Neural progenitor cell (in vitro differentiated cells): ENCODE results near the gene EPN2.

Source experiments
- EZH2phosphoT487 ChIP-seq: fragments of 200-600 bp; sonication (generic); IDR thresholded peaks from 2 replicates; pipeline ENCODE4 v1.6.1; 2017; ENCODE audit warnings: antibody characterized with exemption
- TF ChIP-seq, protein P1 (sequence below): fragments of 200-600 bp; sonication (generic); IDR thresholded peaks from 2 replicates; pipeline ENCODE4 v1.5.1; 2017; ENCODE audit warnings: antibody characterized with exemption, mild to moderate bottlenecking

DNA sequence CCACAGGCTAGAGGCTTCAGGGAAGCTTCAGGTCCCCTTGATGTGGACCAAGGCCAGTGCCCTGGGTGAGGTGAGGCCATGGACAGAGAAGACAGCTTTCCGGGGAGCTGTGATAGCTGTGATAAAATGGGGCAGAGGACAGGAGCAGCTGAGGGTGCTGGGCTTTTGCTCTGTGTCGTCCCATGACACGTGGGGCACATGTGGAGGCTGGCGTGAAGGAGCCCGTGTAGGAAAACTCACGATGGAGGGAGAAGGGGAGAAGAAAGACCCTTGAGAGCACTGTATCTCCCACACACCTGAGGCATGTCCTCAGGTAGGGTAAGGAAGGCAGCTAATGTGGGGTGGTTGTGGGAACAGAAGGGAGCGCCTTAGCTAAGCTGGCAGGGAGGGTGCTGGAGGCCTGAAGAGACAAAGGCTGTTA, 104.1 kb downstream of the EPN2 start:
- TF ChIP-seq, protein P1, sequence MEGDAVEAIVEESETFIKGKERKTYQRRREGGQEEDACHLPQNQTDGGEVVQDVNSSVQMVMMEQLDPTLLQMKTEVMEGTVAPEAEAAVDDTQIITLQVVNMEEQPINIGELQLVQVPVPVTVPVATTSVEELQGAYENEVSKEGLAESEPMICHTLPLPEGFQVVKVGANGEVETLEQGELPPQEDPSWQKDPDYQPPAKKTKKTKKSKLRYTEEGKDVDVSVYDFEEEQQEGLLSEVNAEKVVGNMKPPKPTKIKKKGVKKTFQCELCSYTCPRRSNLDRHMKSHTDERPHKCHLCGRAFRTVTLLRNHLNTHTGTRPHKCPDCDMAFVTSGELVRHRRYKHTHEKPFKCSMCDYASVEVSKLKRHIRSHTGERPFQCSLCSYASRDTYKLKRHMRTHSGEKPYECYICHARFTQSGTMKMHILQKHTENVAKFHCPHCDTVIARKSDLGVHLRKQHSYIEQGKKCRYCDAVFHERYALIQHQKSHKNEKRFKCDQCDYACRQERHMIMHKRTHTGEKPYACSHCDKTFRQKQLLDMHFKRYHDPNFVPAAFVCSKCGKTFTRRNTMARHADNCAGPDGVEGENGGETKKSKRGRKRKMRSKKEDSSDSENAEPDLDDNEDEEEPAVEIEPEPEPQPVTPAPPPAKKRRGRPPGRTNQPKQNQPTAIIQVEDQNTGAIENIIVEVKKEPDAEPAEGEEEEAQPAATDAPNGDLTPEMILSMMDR, result no peak
- no peak for TF ChIP-seq EZH2phosphoT487
